ENCODE results near the gene ADORA1.

Gene ADORA1

GRCh38 chr1:203151362-203152157 lies 24.0 kb downstream of the ADORA1 start:
- peak in 2 of 10 donors; percentile 21 to 48 for DNase-seq

GRCh38 chr1:203152158-203153034 lies 24.9 kb downstream of the ADORA1 start:
- intact Hi-C loops (cut with DNase I) = no loop called here
- DNase-seq = peak in 3 of 10 donors; percentile 65 to 88 (median 73)

More at GRCh38 chr1:203151362-203152157, 24.0 kb downstream of the ADORA1 start:
- intact Hi-C loops (cut with DNase I) = no loop called here

DNA sequence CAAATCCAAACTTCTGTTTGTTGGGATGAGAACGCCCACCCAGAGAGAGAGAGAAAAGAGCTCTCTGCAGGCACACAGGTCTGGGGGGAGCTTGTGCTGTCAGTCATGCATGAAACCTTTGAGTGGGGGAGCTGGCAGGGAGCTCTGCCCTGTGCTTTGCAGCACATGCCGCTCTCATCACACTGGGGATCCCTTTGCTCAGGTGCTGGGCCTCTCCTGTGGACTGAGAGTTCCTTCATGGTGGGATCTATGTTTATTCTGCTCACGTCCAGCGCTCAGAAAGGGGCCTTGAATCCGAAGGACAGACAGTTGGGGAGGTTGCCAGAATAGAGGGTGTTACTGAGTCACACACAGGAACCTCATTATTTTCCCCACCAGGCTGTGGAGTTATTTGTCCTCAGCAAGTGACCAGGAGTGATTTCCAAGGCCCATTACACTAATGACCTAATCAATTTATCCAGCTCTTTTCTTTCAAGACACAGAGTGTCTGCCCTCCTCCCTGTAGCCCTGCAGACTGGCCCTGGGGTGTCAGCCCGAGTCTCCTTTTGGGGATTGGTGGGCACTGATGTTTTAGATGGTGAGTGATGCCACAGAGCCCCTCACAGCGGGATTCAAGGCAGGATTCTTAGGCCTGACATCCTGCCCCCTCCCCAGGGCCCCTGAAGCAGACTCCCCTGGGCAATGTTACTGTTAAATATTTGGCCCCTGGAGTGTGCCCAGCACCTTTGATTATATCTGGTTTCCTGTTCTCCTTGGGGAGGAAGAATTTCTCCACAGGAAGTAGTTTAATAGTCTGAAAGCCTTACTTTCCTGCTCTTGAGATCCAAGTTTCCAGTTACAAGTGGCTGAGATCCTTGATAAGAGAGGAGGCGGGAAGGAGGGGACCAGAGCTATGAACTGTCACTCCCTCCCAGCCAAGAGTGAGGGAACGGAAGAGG lies 25.8 kb downstream of the ADORA1 start:
- DNase-seq = peak in 3 of 10 donors; percentile 49 to 71 (median 55)
- intact Hi-C loops (cut with DNase I) = no loop called here

DNA sequence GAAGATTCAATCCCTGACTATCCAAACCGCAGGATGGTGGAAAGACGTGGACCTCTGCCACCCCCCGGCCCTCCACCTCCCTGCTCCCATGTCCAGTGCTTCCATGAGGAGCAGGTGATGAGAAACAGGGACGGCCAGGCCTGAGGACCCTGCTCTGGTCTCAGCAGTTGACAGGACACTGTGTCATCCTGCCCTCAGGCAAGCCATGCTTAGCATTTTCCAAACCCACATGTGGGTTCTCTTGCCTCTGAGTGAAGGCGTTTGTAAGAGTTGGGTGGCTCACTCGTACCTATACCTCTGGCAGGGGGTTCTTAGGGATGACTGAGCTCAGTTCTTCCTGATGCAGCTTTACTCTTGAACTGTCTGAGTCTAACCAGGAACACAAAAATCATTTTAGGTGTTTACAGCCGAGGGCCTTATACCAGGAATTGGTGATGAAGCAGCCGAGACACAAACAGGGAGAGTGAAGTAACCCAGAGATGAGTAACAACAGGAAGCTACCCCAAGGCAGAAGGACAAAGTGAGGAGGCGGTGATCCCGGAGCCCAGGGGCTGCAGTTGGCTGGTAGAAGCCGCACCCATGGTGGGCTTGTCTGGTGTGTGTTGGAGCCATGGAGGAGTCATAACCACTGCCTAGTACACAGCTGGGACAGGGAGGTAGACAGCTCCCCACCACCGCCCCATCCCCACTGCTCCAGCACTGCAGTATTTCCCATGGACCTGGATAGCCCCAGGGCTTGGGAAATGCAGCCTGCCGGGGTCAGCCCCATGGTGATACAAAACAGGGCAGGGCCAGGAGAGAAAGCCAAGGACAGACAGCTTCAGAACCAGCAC lies 26.7 kb downstream of the ADORA1 start:
- intact Hi-C loops (cut with DNase I) = no loop called here
- DNase-seq = peak in 3 of 10 donors; percentile 49 to 72 (median 70)

DNA sequence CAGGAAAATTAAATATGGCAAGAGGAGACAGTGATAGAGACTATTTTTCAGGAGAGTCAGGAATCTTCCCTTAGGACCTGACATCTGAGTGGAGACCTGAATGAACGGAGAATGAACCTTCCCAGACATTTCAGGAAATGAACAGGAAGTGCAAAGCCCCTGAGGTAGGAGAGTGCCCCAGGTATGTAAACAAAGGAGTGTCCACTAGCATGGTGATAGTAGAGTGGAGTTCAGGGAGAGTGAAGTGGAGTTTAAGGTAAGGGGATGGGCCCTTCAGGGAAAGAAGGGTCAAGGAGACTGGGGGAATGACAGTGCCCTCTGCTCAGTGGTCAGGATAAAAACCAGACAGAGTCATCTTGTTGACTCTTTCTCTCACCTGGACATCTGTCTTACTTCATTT lies 28.8 kb downstream of the ADORA1 start:
- DNase-seq = no peak
- intact Hi-C loops (cut with DNase I) = no loop called here

DNA sequence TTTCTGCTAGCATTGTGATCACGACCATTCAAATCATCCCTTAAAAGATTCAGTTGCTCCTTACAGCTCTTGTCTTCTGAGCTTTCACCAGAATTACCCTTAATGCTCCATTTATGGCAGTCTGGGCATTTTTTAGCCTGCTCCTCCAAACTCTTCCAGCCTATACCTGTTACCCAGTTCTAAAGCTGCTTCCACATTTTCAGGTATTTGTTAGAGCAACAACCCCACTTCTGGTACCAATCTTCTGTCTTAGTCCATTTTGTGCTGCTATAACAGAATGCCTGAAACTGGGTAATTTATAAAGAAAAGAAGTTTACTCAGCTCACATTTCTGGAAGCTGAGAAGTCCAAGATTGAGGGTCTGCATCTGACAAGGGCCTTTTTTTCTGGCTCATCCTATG lies 30.9 kb downstream of the ADORA1 start:
- DNase-seq = no peak
- intact Hi-C loops (cut with DNase I) = no loop called here

DNA sequence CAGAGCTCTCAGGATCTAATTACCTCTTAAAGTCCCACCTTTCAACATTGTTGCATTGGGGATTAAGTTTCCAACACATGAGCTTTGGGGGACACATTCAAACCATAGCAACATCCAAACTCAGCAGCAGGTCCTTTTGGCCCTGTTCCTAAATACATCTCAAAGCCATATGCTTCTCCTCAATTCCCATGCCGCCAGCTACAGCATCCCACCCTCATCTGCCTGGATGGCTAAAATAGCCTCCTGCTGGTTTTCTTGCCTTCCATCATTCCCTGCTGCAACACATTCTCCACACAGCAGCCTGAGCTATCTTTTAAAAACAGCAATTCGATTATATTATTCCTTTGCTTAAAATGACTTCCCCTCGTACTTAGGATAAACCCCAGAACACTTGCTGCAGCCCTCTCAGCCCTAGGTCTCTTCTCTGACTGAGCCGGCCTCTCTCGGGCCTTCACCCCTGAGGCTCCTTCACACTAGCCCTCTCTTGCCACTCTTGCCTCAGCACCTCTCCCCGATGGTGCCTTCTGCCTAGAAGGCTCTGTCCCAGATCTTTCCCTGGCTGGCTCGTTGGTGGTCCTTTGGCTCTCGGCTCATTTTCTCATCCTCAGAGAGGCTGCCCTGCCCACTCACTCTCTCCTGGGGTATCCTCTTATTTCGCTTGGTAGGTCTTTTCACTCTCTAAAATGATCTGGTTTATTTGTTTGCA lies 31.6 kb downstream of the ADORA1 start:
- intact Hi-C loops (cut with DNase I) = no loop called here
- DNase-seq = peak in 2 of 10 donors; percentile 71 to 73

DNA sequence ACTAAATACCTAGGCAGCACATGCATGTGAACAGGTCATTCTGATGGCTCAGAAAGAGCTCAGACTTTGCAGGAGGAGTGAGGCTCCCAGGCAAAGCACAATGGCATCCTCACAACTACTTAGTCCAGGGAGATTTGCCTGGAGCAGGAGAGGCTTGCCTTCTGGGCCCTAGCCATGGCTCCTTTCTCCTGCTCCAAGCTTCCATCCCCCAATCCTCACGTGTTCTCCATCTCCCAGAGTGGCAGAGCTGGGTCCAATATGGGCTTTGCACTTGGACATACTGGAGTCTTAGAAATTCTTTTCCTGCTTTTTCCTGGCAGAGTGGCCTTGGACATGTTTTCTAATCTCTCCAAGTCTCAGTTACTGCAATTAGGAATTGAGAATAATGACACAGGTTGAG lies 32.3 kb downstream of the ADORA1 start:
- intact Hi-C loops (cut with DNase I) = no loop called here
- DNase-seq = peak in 1 of 10 donors; percentile 47

DNA sequence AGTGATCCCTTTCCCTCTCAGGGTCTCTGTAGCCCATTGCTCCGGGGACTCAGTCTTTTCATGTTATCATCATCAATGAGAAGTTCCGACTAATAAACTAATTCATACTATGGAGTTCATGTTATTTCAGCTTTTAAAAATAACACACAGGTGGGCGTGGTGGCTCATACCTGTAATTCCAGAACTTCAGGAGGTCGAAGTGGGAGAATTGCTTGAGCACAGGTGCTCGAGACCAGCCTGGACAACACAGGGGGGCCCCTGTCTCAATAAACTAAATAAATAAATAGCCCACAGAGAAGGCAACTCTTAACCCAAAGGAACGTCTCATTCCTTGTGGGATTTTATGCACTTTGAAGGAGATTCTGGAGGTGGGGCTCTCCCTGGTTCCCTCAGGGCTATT lies 33.6 kb downstream of the ADORA1 start:
- peak in 1 of 10 donors; percentile 18 for DNase-seq

DNA sequence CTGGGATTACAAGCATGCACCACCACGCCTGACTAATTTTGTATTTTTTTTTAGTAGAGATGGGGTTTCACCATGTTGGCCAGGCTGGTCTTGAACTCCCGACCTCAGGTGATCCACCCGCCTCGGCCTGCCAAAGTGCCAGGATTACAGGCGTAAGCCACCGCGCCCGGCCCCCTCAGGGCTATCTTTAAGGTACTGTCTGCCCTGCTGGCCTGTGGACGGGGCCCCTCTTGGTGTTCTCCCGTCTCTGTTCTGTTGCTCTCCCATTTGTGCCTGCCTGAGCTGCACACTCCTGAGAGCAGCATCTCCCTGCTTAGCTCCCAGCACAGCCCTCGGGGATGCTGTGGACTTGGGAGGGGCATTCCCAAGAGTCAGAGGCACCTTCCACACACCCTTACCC lies 34.2 kb downstream of the ADORA1 start:
- intact Hi-C loops (cut with DNase I) = no loop called here
- peak in 2 of 10 donors; percentile 47 to 60 for DNase-seq

More for the DNA sequence above, 33.6 kb downstream of the ADORA1 start:
- intact Hi-C loops (cut with DNase I) = no loop called here

DNA sequence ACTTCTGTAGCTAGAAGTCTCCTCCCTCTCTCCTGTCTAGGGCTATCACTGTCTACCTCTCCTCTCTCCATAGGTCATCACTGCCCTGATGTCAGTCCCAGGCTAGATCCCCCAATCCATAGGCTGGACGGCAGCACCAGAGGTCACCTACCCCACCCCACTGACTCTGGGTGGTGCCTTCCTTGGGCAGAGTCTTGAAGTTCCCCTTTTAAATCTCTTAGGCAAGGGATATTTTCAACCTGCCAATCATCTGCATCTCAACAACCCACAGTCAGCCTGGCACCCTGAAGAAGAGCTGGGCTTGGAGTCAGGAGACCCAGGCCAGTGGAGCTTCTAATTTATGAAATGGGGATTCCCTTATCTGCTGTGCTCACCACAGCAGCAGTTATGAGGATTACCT lies 34.9 kb downstream of the ADORA1 start:
- intact Hi-C loops (cut with DNase I) = no loop called here
- DNase-seq = no peak

DNA sequence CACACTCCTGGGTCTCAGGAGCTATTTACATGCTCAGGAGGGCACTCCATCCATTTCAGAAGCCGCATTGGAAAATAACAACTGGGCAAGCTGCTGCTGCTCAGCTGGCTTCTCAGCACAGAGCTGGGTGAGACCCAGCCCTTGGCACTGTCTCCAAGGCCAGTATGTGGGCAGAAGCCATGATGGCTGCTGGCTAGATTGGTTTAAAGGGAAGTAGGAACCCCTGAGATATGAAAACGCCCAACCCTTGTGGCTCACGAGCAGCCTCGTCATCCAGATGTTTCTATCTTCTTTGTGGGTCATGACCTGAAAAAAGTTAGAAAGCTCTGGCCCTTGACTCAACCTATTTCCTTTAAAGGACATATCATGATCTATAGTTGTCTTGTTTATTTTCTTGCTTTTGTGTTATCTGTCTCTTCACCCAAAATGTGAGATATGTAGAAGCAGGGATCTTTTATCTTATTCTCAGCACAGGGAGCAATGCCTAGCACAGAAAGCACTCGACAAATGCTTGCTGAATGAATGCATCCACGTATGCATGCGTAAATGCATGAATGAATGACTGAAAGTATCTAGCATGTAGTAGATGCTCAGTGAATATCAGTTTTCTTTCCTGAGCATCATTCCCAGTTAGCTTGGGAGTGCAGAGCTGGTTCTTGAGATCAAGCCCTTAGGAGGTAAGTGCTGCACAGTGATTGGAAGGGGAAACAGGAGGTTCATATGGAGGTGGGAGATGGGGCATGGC lies 36.5 kb downstream of the ADORA1 start:
- intact Hi-C loops (cut with DNase I) = no loop called here

DNA sequence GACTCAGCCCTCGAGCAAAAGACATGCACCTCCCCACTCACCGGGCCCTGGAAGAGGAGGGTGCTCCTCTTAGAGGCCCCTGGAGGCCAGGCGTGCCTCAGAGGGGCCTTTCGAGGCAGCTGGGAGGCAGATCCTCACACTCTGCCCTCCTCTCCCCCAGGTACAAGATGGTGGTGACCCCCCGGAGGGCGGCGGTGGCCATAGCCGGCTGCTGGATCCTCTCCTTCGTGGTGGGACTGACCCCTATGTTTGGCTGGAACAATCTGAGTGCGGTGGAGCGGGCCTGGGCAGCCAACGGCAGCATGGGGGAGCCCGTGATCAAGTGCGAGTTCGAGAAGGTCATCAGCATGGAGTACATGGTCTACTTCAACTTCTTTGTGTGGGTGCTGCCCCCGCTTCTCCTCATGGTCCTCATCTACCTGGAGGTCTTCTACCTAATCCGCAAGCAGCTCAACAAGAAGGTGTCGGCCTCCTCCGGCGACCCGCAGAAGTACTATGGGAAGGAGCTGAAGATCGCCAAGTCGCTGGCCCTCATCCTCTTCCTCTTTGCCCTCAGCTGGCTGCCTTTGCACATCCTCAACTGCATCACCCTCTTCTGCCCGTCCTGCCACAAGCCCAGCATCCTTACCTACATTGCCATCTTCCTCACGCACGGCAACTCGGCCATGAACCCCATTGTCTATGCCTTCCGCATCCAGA lies 37.7 kb downstream of the ADORA1 start:
- intact Hi-C loops (cut with DNase I) = no loop called here
- DNase-seq = peak in 3 of 10 donors; percentile 60 to 72 (median 64)

More for the DNA sequence above, 36.5 kb downstream of the ADORA1 start:
- DNase-seq = peak in 4 of 10 donors; percentile 50 to 92 (median 69)

DNA sequence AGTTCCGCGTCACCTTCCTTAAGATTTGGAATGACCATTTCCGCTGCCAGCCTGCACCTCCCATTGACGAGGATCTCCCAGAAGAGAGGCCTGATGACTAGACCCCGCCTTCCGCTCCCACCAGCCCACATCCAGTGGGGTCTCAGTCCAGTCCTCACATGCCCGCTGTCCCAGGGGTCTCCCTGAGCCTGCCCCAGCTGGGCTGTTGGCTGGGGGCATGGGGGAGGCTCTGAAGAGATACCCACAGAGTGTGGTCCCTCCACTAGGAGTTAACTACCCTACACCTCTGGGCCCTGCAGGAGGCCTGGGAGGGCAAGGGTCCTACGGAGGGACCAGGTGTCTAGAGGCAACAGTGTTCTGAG lies 38.3 kb downstream of the ADORA1 start:
- intact Hi-C loops (cut with DNase I) = no loop called here
- DNase-seq = peak in 3 of 10 donors; percentile 14 to 72 (median 61)

DNA sequence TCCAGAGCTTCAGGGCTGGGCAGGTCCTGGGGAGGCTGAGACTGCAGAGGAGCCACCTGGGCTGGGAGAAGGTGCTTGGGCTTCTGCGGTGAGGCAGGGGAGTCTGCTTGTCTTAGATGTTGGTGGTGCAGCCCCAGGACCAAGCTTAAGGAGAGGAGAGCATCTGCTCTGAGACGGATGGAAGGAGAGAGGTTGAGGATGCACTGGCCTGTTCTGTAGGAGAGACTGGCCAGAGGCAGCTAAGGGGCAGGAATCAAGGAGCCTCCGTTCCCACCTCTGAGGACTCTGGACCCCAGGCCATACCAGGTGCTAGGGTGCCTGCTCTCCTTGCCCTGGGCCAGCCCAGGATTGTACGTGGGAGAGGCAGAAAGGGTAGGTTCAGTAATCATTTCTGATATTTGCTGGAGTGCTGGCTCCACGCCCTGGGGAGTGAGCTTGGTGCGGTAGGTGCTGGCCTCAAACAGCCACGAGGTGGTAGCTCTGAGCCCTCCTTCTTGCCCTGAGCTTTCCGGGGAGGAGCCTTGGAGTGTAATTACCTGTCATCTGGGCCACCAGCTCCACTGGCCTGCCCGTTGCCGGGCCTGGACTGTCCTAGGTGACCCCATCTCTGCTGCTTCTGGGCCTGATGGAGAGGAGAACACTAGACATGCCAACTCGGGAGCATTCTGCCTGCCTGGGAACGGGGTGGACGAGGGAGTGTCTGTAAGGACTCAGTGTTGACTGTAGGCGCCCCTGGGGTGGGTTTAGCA lies 38.8 kb downstream of the ADORA1 start:
- peak in 3 of 10 donors; percentile 53 to 68 (median 56) for DNase-seq
- intact Hi-C loops (cut with DNase I) = no loop called here

GRCh38 chr1:203167026-203167912 lies 39.7 kb downstream of the ADORA1 start:
- DNase-seq = peak in 3 of 10 donors; percentile 63 to 77 (median 70)
- intact Hi-C loops (cut with DNase I) = no loop called here

All from posterior cingulate gyrus (tissue), 11 donors.